ENCODE data around the gene STXBP5L. TPM values are rescaled to one million over a fixed set of nuclear protein-coding genes. Genes with fewer than 3 reads are reported as not detected.
"Not testable (repeated sequence)": the region's sequence is repeated elsewhere in the genome, so short reads cannot be mapped to it uniquely, and the experiment has no call there.

STXBP5L gene
- total and polyA plus RNA-seq, 2 donors from 2014 or later = not detected

DNA sequence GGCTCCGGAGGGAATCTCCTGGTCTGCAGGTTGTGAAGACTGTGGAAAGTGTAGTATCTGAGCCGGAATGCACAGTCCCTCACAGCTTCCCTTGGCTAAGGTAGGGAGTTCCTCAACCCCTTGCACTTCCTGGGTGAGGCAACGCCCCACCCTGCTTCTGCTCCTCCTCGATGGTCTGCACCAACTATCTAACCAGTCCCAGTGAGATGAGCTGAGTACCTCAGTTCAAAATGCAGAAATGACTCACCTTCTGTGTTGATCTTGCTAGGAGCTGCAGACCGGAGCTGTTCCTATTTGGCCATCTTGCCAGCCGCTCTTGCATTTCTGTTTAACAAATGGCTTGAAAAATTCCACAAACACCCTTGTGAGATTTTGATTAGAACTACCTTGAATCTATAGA, 156.1 kb downstream of the STXBP5L start:
- H3K9ac ChIP-seq (ENCODE audit: low read length in 3 of 3) = no peak overlapping the region
- H3K9me3 ChIP-seq (ENCODE audit: control insufficient read depth in 2 of 3, insufficient read depth in 1 of 3, low read length in 3 of 3) = no peaks in the 10 kb centered on the region
- no peak overlapping the region for H3K4me3 ChIP-seq (ENCODE audit: low read length in 3 of 3)
- no peaks in the 10 kb centered on the region for H3K4me1 ChIP-seq (ENCODE audit: control insufficient read depth in 2 of 3, insufficient read depth in 2 of 3, low read depth in 1 of 3, low read length in 3 of 3)
- no peaks in the 10 kb centered on the region for H3K27me3 ChIP-seq (ENCODE audit: control insufficient read depth, insufficient read depth, low read length)
- no peak for DNase-seq
- H3K27ac ChIP-seq (ENCODE audit: low read depth in 2 of 2, low read length in 2 of 2) = no peak overlapping the region
- TF ChIP-seq CTCF (IDR thresholded peaks at IDR 0.05; ENCODE audit: borderline replicate concordance, extremely low read depth, insufficient read depth) = no peak
- intact Hi-C loops (cut with DNase I) = no loop called here
- no peak for FAIRE-seq
- H3K36me3 ChIP-seq (ENCODE audit: control insufficient read depth in 2 of 3, insufficient read depth in 3 of 3, low read length in 3 of 3) = no peaks in the 10 kb centered on the region

DNA sequence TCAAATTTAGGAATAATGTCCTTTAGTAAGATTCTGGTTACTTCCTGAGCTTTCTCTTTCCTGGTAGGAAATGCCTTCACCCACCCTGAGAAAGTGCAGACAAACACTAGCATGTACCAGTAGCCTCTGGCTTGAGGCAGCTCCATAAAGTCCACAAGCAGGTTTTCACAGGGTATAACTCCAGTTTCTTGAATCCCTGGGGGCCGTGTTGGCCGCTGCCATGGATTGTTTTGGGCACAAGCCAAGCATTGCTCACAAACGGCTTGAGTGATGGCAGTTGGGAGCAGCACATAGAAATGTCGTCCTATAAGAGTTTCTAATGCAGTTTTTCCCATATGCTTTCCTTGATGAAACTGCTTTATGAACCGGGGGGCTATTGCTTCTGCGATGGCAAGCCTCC, 164.1 kb downstream of the STXBP5L start:
- H3K4me1 ChIP-seq (ENCODE audit: control insufficient read depth in 2 of 3, insufficient read depth in 2 of 3, low read depth in 1 of 3, low read length in 3 of 3) = no peaks in the 10 kb centered on the region
- H3K27ac ChIP-seq (ENCODE audit: low read depth in 2 of 2, low read length in 2 of 2) = no peak overlapping the region
- H3K36me3 ChIP-seq (ENCODE audit: control insufficient read depth in 2 of 3, insufficient read depth in 3 of 3, low read length in 3 of 3) = no peaks in the 10 kb centered on the region
- no peak overlapping the region for H3K9ac ChIP-seq (ENCODE audit: low read length in 3 of 3)
- intact Hi-C loops (cut with DNase I) = no loop called here
- no peak for FAIRE-seq
- DNase-seq = peak in 3 of 5 donors; percentile 33 to 65 (median 45)
- no peaks in the 10 kb centered on the region for H3K27me3 ChIP-seq (ENCODE audit: control insufficient read depth, insufficient read depth, low read length)
- no peak for TF ChIP-seq CTCF (IDR thresholded peaks at IDR 0.05; ENCODE audit: borderline replicate concordance, extremely low read depth, insufficient read depth)
- no peaks in the 10 kb centered on the region for H3K9me3 ChIP-seq (ENCODE audit: control insufficient read depth in 2 of 3, insufficient read depth in 1 of 3, low read length in 3 of 3)
- H3K4me3 ChIP-seq (ENCODE audit: low read length in 3 of 3) = no peak overlapping the region

- Histone ChIP-seq H3K27me3 (ENCODE audit: control insufficient read depth, insufficient read depth, low read length) (no peaks in the 10 kb centered on the region), H3K4me3 (ENCODE audit: low read length in 3 of 3) (no peak overlapping the region), H3K27ac (ENCODE audit: low read depth in 2 of 2, low read length in 2 of 2) (no peak overlapping the region), H3K9me3 (ENCODE audit: control insufficient read depth in 2 of 3, insufficient read depth in 1 of 3, low read length in 3 of 3) (no peaks in the 10 kb centered on the region), H3K4me1 (ENCODE audit: control insufficient read depth in 2 of 3, insufficient read depth in 2 of 3, low read depth in 1 of 3, low read length in 3 of 3) (no peaks in the 10 kb centered on the region), H3K36me3 (ENCODE audit: control insufficient read depth in 2 of 3, insufficient read depth in 3 of 3, low read length in 3 of 3) (no peaks in the 10 kb centered on the region), H3K9ac (ENCODE audit: low read length in 3 of 3) (no peak overlapping the region)
- TF ChIP-seq CTCF (IDR thresholded peaks at IDR 0.05; ENCODE audit: borderline replicate concordance, extremely low read depth, insufficient read depth) = no peak
- intact Hi-C loops (cut with DNase I) = no loop called here
- FAIRE-seq (no peak), DNase-seq (no peak)
These were observed 165.0 kb downstream of the STXBP5L start for GRCh38 chr3:121073011-121073410.

GRCh38 chr3:121075191-121075590, 167.2 kb downstream of the STXBP5L start:
- intact Hi-C loops (cut with DNase I) = no loop called here
- FAIRE-seq = no peak
- Histone ChIP-seq H3K4me1 (ENCODE audit: control insufficient read depth in 2 of 3, insufficient read depth in 2 of 3, low read depth in 1 of 3, low read length in 3 of 3) (no peaks in the 10 kb centered on the region), H3K27me3 (ENCODE audit: control insufficient read depth, insufficient read depth, low read length) (no peaks in the 10 kb centered on the region), H3K4me3 (ENCODE audit: low read length in 3 of 3) (no peak overlapping the region), H3K9me3 (ENCODE audit: control insufficient read depth in 2 of 3, insufficient read depth in 1 of 3, low read length in 3 of 3) (no peaks in the 10 kb centered on the region), H3K9ac (ENCODE audit: low read length in 3 of 3) (no peak overlapping the region), H3K27ac (ENCODE audit: low read depth in 2 of 2, low read length in 2 of 2) (no peak overlapping the region), H3K36me3 (ENCODE audit: control insufficient read depth in 2 of 3, insufficient read depth in 3 of 3, low read length in 3 of 3) (no peaks in the 10 kb centered on the region)
- TF ChIP-seq CTCF (IDR thresholded peaks at IDR 0.05; ENCODE audit: borderline replicate concordance, extremely low read depth, insufficient read depth) = no peak
- no peak for DNase-seq

DNA sequence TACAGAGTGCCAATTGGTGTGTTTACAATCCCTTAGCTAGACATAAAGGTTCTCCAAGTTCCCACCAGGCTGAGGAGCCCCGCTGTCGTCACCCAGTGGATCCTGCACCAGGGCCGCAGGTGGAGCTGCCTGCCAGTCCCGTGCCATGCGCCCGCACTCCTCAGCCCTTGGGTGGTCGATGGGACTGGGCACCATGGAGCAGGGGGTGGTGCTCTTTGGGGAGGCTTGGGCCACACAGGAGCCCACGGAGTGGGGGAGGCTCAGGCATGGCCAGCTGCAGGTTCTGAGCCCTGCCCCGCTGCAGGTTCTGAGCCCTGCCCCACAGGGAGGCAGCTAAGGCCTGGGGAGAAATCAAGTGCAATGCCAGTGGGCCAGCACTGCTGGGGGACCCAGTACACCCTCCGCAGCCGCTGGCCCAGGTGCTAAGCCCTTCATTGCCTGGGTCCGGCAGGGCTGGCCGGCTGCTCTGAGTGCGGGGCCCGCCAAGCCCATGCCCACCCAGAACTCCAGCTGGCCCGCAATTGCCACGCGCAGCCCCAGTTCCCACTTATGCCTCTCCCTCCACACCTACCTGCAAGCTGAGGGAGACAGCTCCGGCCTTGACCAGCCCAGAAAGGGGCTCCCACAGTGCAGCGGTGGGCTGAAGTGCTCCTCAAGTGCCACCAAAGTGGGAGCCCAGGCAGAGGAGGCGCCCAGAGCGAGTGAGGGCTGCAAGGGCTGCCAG, 170.5 kb downstream of the STXBP5L start:
- H3K4me1 ChIP-seq (ENCODE audit: control insufficient read depth in 2 of 3, insufficient read depth in 2 of 3, low read depth in 1 of 3, low read length in 3 of 3); H3K36me3 ChIP-seq (ENCODE audit: control insufficient read depth in 2 of 3, insufficient read depth in 3 of 3, low read length in 3 of 3); H3K9ac ChIP-seq (ENCODE audit: low read length in 3 of 3); H3K9me3 ChIP-seq (ENCODE audit: control insufficient read depth in 2 of 3, insufficient read depth in 1 of 3, low read length in 3 of 3); FAIRE-seq; intact Hi-C loops (cut with DNase I); H3K27ac ChIP-seq (ENCODE audit: low read depth in 2 of 2, low read length in 2 of 2); H3K4me3 ChIP-seq (ENCODE audit: low read length in 3 of 3); H3K27me3 ChIP-seq (ENCODE audit: control insufficient read depth, insufficient read depth, low read length): not testable (repeated sequence)
- peak in 1 of 5 donors; percentile 65 for DNase-seq
